ENCODE results near the gene CHIC2.

- TF ChIP-seq CTCF (IDR thresholded peaks at IDR 0.05; ENCODE audit: poor library complexity, severe bottlenecking) (peak; percentile 29), REST (IDR thresholded peaks at IDR 0.05; ENCODE audit: borderline replicate concordance) (peak; percentile 85), RAD21 (conservative IDR thresholded peaks at IDR 0.05) (peak; percentile 42), TAF1 (IDR thresholded peaks at IDR 0.05; ENCODE audit: low read depth) (peak; percentile 88)
Observed at GRCh38 chr4:54064317-54065111, at the start of gene CHIC2.
